GM19023 (cell line): Measurements from ENCODE around the gene TMUB1.

Experiments
- ATAC-seq: cut with Tn5 transposase; IDR thresholded peaks from one replicate; pipeline ENCODE4 v1.9.1; 2021; ENCODE audit warnings: mild to moderate bottlenecking, moderate library complexity; ENCODE audit not compliant: unreplicated experiment

The TMUB1 gene

GRCh38 chr7:151086802-151087244, 3.5 kb upstream of the TMUB1 start:
- ATAC-seq, result no peak

GRCh38 chr7:151085691-151086620, 2.7 kb upstream of the TMUB1 start, which contains the start of gene AGAP3:
TSS of gene AGAP3 (plus strand) at chr7:151086475. CDS start at chr7:151086742, 267 bp downstream.
- peak; percentile 43 for ATAC-seq

GRCh38 chr7:151085329-151085690, 2.0 kb upstream of the TMUB1 start:
- no peak for ATAC-seq

- no peak for ATAC-seq
Observed at GRCh38 chr7:151083824-151084160, 499 bp upstream of the TMUB1 start.

GRCh38 chr7:151082141-151083070, 887 bp downstream of the TMUB1 start:
- ATAC-seq, result no peak

DNA sequence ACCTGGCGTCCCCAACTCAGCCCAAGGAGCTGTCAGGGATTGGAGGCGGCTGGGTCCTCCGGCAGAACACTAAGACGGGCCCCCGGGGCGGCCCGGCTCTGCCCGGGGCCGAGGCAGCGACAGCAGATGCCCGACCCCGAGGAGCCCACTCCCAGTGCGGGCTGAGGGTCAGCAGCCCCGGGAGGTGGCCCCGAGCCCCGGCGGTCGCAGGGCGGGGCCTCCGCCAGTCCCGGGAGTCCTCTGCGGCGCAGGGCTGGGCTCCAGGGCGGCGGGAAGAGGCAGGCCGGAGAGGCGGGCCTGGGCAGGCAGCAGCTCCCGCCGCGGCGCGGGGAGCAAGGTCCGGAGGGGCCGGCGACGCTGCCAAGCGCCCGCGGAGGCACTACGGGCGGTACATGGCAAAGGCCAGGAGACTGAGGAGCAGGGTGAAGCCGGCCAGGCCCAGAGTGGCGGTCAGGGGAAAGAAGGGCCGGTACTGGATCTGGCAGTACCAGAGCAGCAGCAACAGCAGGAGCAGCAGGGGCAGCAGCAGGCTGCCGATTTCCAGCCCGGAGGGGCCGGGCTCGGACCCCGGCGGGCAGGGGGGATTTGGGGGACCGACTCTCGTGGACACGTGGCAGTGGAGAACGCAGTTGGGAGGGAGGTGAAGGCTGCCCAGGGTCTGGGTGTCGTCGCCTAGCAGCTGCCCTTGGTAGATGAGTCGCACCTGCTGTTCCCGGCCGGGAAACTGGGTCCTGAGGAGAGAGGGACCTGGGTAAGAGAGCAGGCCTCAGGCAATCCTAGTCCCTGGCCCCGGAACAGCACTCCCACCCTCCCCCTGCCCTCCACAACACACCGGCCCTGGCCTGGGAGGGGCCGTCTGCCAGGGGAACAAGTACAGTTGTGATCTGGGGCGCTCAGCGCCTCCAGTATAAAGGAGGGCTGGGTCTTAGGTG, 1.9 kb downstream of the TMUB1 start:
- ATAC-seq, result no peak

DNA sequence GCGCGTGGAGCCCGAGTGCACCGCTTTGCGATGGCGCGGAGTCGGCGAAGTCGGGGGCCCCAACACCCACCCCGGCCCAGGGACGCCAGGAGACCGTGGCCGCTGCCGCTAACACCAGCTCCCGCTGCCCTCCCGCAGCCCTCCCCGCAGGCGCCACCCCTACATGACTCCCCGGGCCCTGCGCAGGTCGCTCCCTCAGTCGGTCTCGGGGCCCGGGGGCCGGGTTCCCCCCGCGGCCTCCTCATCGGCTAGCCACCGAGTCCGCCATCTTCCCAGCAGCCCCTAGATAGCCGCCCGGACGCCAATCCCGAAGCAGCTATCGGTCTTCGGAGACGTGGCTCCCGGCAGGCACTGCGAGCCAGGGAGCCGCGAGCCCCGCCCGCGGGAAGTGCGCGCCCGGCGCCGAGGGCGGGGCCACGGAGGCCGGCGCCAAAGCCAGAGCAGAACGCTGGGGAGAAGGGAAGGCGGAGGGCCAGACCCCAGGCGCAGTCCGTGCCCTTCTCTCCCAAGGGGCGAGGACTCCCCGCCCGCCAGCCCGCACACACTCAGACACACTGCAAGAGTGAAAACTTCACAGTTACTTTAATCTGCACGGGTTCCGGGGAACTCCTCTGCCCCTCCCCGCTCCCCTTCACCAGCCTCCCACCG, 2.6 kb downstream of the TMUB1 start, which contains the start of gene FASTK:
Gene FASTK, minus strand, starts transcription at position 288 of the 648 bp plus-strand sequence. Its CDS starts 43 bp downstream, at position 245.
- peak; percentile 78 for ATAC-seq

DNA sequence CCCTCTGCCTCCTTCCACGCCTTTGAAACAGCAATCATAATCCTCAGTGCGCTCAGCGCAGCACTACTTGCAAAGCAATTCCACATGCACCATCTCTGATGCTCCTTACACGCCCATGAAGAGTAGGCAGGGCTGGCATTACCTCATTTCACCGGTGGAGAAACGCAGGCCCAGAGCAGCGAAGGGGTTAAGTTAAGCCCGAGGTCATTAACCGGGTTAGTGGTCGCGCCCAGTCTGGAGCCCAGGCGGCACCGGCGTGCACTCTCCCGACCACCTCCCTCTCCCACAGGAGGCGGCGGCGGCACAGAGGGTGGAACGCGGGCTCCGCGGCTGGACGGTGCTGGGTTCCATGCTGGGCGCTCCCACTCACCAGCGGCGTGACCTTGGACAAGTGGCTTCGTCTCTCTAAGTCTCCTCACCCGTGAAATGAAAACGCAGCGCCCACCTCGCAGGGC, 3.2 kb downstream of the TMUB1 start:
- peak; percentile 4 for ATAC-seq

- ATAC-seq, result no peak
Observed at GRCh38 chr7:151079199-151079910, 3.9 kb downstream of the TMUB1 start.

DNA sequence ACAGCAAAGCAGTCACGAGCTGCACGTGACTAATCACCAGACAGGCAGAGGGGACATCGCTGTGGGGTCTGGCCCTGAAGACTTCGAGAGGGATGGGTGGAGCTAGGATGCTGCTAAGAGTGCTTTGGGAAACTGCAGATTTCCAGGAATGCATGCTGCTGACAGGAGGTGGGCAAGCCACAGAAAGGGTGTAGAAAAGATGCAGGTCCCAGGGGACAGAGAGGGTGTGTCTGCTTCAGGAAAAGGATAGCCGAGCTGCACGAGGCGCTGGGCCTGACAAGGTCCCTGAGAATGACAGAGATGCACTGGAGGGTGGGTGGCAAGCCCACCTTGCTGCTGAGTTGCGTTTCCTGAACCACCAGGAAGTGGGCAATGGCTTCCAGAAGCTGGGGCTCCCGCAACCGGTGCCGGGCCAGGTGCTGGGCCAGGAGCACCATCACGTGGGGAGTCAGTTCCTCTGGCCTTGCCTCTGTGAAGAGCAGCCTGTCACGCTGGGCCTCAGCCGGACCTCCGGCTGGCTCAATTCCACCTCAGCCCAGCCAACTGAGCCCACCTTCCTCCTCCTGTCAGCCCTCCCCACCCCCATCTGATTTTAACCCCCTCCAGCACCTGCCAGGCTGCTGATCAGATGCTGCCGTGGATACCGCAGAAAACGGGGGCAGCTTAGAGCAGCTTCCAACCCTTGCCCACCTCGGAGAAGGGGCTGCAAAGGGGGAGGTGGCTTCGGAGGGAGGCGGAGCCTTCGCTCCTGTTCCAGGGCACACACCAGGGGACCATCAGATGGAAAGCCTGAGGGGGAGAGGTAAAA, 4.9 kb downstream of the TMUB1 start:
- ATAC-seq, result no peak

DNA sequence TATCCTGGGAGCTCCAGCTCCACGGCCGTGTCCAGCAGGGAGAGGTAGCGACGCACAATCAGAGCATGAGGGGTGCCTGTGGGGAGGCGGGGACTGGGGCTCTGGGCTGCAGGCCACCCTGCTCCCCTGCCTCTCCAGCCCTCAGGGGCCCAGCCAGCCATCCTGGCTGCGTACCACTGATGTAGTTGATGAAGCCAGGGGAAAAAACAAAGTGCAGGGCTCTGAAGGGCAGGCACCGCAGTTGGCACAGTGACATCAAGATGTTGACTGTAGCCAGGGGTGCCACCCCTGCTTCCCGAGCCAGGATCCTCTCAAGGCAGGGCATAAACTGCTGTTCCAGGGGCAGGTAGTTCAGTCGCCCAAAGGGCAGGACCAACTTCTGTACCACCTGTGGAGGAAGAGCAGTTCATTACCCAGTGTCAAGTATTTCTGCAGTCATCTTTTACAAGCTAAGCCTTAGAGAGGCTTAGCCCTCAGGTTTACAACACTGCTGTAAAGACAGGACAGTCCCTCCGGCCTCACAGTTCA, 5.5 kb downstream of the TMUB1 start:
- ATAC-seq, result no peak

- no peak for ATAC-seq
Observed at GRCh38 chr7:151076863-151077704, 6.2 kb downstream of the TMUB1 start.

DNA sequence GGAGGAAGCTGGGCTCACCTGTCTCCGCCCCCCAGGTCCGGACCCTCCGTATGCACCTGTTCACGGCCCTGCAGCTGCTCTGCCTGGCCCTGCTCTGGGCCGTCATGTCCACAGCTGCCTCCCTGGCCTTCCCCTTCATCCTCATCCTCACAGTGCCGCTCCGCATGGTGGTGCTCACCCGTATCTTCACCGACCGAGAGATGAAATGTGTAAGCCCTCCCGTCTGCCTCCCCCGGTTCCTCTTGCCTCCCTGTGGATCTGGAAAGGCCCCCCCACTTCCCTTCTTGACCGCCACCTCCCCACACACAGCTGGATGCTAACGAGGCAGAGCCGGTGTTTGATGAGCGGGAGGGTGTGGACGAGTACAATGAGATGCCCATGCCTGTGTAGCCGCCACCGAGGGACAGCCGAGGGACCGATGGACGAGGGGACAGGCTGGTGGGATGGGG, 7.3 kb downstream of the TMUB1 start:
- ATAC-seq, result no peak

DNA sequence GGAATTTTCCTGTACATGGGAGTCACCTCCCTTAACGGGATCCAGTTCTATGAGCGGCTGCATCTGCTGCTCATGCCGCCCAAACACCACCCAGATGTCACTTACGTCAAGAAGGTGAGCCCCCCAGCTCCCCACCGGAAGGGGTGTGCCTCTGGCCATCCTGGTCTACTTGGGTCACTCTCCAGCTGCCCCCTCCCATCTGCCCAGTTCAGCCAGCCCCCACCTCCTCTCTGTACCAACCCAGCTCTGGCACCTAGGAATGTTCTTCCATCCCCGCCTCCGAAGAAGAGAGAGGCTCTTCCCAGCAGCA, 7.7 kb downstream of the TMUB1 start:
- ATAC-seq, result no peak

GRCh38 chr7:151074817-151075661, 8.3 kb downstream of the TMUB1 start:
- no peak for ATAC-seq

GRCh38 chr7:151073990-151074389, 9.3 kb downstream of the TMUB1 start:
- no peak for ATAC-seq
